SJSA1 (cell line): Measurements from ENCODE around the gene GCSAM. TPM values are rescaled to one million over a fixed set of nuclear protein-coding genes. Genes with fewer than 3 reads are reported as not detected.

Experiments used
- DNase-seq, 2 experiments: peaks; one replicate each; pipeline ENCODE4 v3.0.0-alpha.2; 2015 to 2020; ENCODE audit warnings: low spot score in 2 of 2, low read depth in 1 of 2
- H3K27ac ChIP-seq: fragments of 250-450 bp; sonication (Bioruptor Pico); 2 replicates; pipeline ENCODE4 v1.5.1; 2020; ENCODE audit warnings: mild to moderate bottlenecking, moderate library complexity
- H3K27me3 ChIP-seq: fragments of 250-450 bp; sonication (Bioruptor Pico); replicated peaks from 2 replicates; pipeline ENCODE4 v1.5.1; 2020; ENCODE audit warnings: mild to moderate bottlenecking, moderate library complexity
- H3K36me3 ChIP-seq: fragments of 250-450 bp; sonication (Bioruptor Pico); 2 replicates; pipeline ENCODE4 v1.5.1; 2020; ENCODE audit warnings: mild to moderate bottlenecking
- H3K4me1 ChIP-seq: fragments of 250-450 bp; sonication (Bioruptor Pico); replicated peaks from 2 replicates; pipeline ENCODE4 v1.6.1; 2021; ENCODE audit warnings: mild to moderate bottlenecking
- H3K4me3 ChIP-seq: fragments of 250-450 bp; sonication (Bioruptor Pico); 2 replicates; pipeline ENCODE4 v1.5.1; 2020; ENCODE audit warnings: mild to moderate bottlenecking
- H3K9me3 ChIP-seq: fragments of 250-450 bp; sonication (Bioruptor Pico); replicated peaks from 2 replicates; pipeline ENCODE4 v1.5.1; 2020; ENCODE audit warnings: mild to moderate bottlenecking
- total RNA-seq: library from RNA; depleted of rRNA; stranded (reverse); fragments of >200 nt; shearing (Covaris generic); gene quantifications from 2 replicates; pipeline ENCODE4 v1.2.3, GENCODE V29; 2014

GCSAM gene
- total RNA-seq, 1 experiment from 2014 or later, result not detected

DNA sequence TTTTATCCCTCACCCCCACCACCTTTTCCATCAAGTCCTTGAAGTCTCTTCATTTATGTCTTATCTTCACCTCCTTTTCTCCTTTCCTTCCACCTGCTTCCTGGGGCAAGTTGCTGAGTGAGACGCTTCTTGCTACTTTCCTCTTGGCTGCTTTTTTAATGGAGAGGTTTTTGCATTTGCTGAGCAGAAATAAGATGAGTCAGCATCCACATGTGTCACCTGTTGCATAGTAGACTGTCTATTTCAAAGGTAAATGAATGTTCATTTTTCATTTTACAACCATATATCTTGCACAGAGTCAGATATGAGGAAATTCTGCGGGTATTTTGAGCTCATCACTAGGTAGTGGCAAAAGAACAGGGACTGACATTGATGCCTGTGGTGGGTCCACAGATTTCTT lies 28.3 kb downstream of the GCSAM start:
- no peak for DNase-seq
- Histone ChIP-seq H3K27me3 (no peaks in the 10 kb centered on the region), H3K4me3 (no peak overlapping the region), H3K9me3 (no peaks in the 10 kb centered on the region), H3K4me1 (peaks cover 18% of the 10 kb centered on the region), H3K27ac (no peak overlapping the region), H3K36me3 (peaks cover 65% of the 10 kb centered on the region)

DNA sequence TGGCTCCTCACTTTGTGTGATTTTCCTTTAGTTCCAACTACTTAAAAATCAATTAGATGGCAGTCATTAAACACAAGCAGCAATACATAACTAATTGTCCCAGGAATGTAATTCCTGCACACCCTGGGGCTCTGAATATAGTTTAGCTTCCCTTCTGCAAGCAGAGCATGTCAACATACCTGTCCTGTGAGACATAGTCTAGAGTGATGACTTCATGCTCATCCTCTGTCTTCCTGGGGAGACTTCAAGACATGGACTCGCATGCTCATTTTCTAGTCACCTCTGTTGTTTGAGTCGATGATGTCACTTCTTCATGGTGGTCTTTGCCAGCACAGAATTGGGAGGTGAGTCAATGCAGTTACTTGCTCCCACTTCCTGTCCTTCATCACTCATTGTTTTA lies 31.1 kb downstream of the GCSAM start:
- Histone ChIP-seq H3K36me3 (peaks cover 58% of the 10 kb centered on the region), H3K9me3 (no peaks in the 10 kb centered on the region), H3K4me3 (no peak overlapping the region), H3K27ac (peak overlapping the region; percentile 74), H3K4me1 (peaks cover 30% of the 10 kb centered on the region), H3K27me3 (no peaks in the 10 kb centered on the region)
- DNase-seq, result peak; percentile 86 to 89

DNA sequence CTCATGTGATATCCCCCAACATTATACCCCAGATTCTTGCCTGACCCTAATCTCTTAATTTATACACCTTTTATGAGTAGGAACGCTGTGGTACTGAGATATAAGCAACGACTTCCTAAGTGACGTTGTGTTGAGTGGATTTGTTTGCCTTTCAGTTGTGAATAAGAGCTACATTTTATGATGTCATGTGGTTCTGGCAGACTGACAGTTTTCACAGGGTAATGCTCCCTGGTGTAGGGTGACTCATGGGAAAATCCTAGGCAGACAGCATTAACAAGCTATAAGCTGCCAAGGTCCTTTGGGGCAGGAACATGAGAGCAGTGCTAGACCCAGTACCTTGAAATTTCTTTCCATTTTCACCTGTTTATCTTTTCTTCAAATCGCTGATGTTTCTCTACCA lies 35.7 kb downstream of the GCSAM start:
- Histone ChIP-seq H3K9me3 (no peaks in the 10 kb centered on the region), H3K4me3 (no peak overlapping the region), H3K27ac (peak overlapping the region; percentile 75), H3K36me3 (peaks cover 41% of the 10 kb centered on the region), H3K4me1 (peaks cover 37% of the 10 kb centered on the region), H3K27me3 (no peaks in the 10 kb centered on the region)
- DNase-seq, result peak; percentile 85 to 89

DNA sequence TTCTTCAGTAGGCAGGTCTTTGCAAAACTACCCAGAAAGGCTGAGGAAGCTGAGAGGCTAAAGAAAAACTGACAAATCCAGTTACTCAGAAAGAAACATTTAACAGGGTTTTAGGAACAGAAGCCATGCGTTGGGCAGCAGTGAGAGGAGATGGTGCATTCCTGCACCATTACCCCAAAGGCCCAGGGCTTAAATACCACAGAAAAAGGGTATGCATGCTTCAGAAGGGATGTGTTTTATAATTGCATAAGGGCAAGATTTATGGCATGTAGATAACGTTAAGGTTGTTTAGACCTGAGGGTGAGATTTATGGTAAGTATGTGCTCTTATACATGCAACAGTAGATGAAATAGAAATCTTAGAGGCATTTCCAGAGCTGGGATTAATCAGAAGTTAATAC lies 36.9 kb downstream of the GCSAM start:
- H3K27ac ChIP-seq, result no peak overlapping the region

DNA sequence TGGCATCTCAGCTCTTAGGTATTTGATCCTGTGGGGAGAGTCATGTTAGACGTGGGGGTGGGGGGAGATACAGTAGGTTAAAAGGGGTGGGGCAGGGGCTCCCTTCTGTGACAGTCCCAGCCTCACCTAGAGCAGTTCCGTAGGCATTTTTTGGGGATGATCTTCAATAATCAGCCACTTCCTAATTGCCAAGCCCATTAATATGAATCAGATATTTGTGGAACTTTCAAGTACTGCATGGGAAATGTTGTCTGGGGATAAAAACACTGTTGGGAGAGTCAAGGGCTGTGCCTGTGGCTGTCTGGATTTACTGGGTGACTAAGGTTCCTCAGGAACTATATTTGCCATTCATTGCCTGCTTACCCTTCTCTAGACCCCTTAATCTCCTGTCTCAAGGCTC lies 37.3 kb downstream of the GCSAM start:
- Histone ChIP-seq H3K27me3 (no peaks in the 10 kb centered on the region), H3K4me1 (peaks cover 30% of the 10 kb centered on the region), H3K27ac (no peak overlapping the region), H3K9me3 (no peaks in the 10 kb centered on the region), H3K4me3 (no peak overlapping the region), H3K36me3 (peaks cover 40% of the 10 kb centered on the region)
- no peak for DNase-seq

More for the DNA sequence above, 36.9 kb downstream of the GCSAM start:
- Histone ChIP-seq H3K4me1 (peaks cover 32% of the 10 kb centered on the region), H3K27me3 (no peaks in the 10 kb centered on the region), H3K4me3 (no peak overlapping the region), H3K9me3 (no peaks in the 10 kb centered on the region), H3K36me3 (peaks cover 43% of the 10 kb centered on the region)
- DNase-seq, result no peak

DNA sequence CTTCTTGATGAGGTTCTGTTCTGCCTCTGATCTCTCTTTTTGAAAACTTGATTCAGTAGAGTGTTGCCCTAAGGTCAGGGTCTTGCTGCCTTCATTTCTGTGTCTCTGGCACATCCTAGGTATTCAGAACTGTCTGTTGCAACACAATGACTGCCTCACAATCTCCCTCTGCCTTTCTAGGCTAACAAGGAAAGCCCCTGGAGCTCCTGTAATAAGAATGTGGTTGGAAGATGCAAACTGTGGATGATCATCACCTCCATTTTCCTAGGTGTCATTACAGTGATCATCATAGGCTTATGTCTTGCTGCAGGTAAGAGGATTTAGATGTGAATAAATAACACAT lies 39.9 kb downstream of the GCSAM start:
- H3K9me3 ChIP-seq, result no peaks in the 10 kb centered on the region
- H3K4me1 ChIP-seq, result peaks cover 32% of the 10 kb centered on the region
- H3K36me3 ChIP-seq, result peaks cover 32% of the 10 kb centered on the region
- no peaks in the 10 kb centered on the region for H3K27me3 ChIP-seq
- no peak for DNase-seq
- H3K4me3 ChIP-seq, result no peak overlapping the region
- H3K27ac ChIP-seq, result no peak overlapping the region

DNA sequence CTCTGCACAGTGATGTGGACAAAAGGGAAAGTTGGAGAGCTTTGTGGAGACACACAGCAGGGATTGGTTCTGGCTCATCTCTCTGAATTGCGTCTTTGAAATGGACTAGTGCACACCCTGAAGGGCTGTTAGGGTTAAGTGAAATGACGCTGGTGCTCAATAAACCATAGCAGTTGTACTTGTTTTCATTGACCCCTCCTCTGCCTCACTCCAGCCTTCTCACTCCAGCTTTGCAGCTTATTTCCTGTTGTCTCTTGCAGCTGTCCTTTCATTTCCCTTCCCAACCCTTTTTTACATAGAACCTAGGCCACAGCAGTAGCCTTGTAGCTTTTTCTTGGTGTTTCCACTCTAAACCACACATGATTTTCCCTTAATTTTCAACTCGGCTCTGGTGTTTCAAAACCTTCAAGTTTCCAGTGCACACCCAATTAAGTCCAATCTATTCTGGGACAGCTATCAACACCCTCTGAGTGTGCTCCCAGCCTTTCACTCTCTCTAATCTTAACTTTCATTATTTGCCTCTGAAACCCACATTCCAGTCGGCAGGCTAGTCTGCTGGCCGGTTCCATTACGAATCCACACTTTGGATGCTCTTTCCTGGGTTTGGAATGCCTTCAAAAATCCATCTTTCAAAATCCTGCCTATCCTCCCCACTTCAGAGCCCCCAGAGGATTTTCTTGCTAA lies 40.4 kb downstream of the GCSAM start:
- Histone ChIP-seq H3K4me1 (peaks cover 33% of the 10 kb centered on the region), H3K27ac (0 out of 2 replicates have a peak overlapping the region, but pooled peaks have one; percentile 11), H3K4me3 (no peak overlapping the region), H3K27me3 (no peaks in the 10 kb centered on the region), H3K9me3 (no peaks in the 10 kb centered on the region), H3K36me3 (peaks cover 32% of the 10 kb centered on the region)
- no peak for DNase-seq

DNA sequence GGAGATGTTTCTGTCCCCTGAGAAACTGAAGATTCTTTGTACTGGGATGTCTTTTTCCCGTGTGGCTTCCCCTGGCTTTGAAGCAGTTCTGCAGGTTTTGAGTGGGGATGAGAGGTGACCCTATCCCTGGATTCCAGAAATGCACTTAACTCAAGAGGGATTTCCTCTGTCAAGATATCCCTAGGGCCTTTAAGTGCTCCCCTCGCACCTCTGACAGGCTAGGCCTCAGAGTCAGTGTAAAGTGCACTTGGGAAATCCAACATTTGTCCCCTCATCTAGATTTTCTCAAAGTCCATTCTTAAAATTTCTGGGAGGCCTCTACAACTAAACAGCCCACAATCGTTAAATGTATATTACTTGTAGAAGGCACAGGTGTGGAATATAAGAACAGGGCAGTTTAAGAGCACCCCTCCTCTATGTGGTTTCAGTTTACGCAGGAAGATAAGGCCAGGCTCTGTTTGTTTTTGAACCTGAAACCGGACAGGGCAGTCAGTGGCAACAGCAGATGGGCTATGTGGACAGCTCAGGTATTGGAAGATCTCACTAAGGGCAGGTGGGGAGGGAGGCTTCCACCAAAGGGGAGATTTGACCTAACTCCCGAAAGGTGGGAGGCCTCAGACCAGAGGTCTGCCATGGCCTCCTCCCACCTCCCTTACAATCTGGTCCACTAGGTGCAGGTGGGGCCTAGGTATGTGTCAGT lies 42.0 kb downstream of the GCSAM start:
- Histone ChIP-seq H3K4me3 (no peak overlapping the region), H3K9me3 (no peaks in the 10 kb centered on the region), H3K27me3 (no peaks in the 10 kb centered on the region), H3K27ac (no peak overlapping the region), H3K4me1 (peaks cover 27% of the 10 kb centered on the region), H3K36me3 (peaks cover 28% of the 10 kb centered on the region)
- DNase-seq, result no peak

DNA sequence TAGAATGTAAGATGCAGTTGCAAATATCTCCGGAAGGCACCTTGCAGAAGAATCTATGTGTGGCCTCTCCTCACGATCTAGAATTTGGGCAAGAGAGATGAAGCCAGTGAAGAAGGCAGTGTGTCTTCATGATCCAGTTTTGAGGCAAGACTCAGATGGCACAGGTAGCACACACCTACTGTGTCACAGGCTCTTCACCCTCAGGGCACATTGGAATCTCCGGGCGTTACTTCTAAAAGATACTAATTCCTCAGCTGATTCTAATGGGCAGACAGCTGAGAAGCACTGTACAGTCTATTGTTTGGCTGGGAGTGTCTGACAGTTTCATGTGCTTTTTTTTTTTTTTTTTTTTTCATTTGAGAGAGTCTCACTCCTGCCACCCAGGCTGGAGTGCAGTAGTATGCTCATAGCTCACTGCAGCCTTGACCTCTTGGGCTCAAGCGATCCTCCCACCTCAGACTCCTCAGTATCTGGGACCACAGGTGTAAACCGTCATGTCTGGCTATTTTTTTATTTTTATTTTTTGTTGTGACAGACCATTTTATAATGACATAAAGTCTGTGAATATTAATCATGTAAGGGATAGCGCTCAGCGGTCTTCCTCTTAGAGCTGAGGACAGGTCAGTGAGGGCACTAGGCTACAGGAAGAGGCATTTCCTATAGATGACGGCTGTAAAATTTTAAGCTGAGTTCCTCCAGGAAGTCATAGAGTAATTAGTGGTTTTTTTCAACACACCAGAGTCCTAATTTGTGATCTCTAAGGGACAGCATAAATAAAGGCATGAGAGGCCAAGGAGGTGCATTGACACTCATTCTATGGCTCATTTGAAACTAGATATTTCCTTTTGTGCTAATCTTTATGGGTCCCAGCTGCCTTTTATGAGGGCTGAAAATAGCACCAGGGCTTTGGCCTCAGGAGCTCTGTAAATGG lies 42.8 kb downstream of the GCSAM start:
- Histone ChIP-seq H3K27ac (no peak overlapping the region), H3K9me3 (no peaks in the 10 kb centered on the region), H3K4me1 (peaks cover 34% of the 10 kb centered on the region), H3K36me3 (peaks cover 23% of the 10 kb centered on the region), H3K4me3 (no peak overlapping the region), H3K27me3 (no peaks in the 10 kb centered on the region)
- DNase-seq, result no peak

DNA sequence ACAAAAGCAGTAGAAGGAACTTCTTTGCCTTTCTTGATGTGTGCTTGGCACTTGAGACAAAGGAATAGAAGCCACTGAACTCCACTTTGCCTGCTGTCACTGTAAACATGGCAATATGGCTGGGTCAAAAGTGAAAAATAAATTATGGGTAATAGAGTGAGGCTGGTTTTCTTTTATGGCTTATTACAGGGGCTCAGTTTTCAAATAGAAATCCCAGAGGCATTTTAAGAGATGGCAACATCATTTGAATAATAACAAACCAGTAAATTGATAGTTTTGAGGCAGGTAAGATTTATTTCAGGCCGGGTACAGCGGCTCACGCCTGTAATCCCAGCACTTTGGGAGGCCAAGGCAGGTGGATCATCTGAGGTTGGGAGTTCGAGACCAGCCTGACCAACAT lies 44.1 kb downstream of the GCSAM start:
- no peaks in the 10 kb centered on the region for H3K27me3 ChIP-seq

DNA sequence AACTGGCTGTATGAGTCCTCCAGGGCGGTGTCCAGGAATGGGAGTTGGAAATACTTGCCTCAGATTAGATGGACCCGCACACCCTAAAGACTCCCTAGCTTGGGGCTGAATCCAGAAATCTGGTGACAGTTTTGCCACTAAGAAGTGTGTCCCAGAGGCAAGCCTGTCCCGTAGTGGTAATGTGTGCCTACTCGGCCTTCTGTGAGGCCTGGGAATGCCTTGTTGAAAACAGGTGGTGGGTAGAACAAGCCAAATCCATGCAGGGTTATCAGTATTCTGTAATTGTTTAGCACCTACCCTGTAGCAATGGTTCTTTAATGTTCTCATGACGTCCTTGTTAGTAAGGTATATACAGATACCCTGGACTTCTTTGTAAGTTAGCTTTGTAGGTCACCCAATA lies 45.3 kb downstream of the GCSAM start:
- no peak for DNase-seq
- Histone ChIP-seq H3K9me3 (no peaks in the 10 kb centered on the region), H3K27ac (no peak overlapping the region), H3K4me3 (peak overlapping the region; percentile 62), H3K36me3 (peaks cover 13% of the 10 kb centered on the region), H3K4me1 (peaks cover 30% of the 10 kb centered on the region), H3K27me3 (no peaks in the 10 kb centered on the region)

More for the DNA sequence above, 44.1 kb downstream of the GCSAM start:
- DNase-seq, result no peak
- Histone ChIP-seq H3K9me3 (no peaks in the 10 kb centered on the region), H3K4me1 (peaks cover 34% of the 10 kb centered on the region), H3K27ac (no peak overlapping the region), H3K36me3 (peaks cover 18% of the 10 kb centered on the region), H3K4me3 (no peak overlapping the region)

DNA sequence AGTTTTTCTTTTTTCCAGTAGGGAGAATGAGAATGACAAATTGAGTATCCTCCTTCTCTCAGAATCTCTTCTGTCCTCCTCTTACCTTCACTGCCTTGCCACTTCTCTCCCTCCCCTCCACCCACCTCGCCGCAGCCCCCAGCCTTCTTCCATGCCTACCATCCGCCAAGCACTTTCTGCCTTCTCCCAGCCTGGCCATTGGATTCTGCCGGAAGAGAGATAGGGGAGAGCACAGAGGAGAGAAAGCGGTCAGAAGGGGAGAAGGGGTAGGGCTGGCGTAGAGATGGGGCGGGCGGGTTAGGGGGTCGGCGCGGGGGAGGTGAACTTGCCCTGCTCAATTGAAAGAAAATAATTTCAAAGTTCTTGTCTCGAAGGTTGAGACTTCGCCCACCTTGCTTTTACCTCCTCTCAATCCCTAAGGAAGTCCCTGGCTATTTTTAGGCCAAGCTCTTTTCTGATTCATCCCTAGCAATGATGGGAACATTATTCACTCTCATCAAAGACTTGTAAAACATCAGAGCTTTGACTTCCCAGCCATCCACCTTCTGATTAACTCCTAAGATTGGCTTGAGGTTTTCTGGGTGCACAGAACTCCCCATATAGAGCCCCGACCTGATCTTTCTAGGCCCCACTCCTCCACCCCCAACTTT lies 46.0 kb downstream of the GCSAM start:
- H3K4me3 ChIP-seq, result peak overlapping the region; percentile 62
- no peaks in the 10 kb centered on the region for H3K9me3 ChIP-seq
- peaks cover 11% of the 10 kb centered on the region for H3K36me3 ChIP-seq
- DNase-seq, result no peak
- peak overlapping the region; percentile 77 for H3K27ac ChIP-seq
- H3K27me3 ChIP-seq, result no peaks in the 10 kb centered on the region
- peaks cover 23% of the 10 kb centered on the region for H3K4me1 ChIP-seq

DNA sequence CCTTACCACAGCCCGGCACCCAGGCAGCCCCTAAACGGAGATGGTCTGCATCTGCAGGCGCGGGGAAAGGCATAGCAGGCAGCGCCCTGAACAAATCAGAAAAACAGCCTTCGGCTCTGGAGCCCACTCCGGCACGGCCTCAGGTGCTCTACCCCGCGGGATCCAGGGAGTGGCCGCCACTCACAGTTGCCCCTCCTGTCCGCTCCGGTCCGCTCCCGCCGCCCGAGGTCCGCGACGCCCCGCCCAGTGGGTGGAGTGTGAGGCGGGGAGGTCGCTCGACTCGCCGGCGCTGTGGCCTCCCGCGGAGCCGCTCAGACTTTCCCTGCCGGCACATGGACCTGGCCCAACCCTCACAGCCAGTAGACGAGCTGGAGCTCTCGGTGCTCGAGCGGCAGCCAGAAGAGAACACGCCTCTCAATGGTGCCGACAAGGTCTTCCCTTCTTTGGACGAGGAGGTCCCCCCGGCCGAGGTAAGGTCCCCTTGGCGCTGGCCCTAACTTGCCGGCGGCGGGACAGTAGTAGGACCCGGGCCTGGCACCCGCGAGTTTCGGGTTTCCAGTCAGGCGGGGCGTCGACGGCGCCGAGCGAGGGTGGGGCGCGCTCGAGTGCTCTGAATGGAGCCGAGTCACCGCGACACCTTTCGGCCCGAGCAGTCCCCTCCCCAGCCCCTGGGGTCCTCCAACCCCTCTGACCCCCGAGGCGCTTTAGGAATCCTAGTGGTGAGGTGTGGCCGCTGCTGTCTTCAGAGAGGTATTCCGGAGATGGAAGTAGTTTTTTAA lies 46.8 kb downstream of the GCSAM start, which contains the start of gene C3orf52:
C3orf52 (plus strand) TSS at position 314 of the 779 bp plus-strand sequence; CDS start at position 333, 19 bp downstream.
- H3K27me3 ChIP-seq, result no peaks in the 10 kb centered on the region
- H3K4me1 ChIP-seq, result peaks cover 20% of the 10 kb centered on the region
- H3K4me3 ChIP-seq, result peak within 1 kb of the TSS; percentile 62
- no peaks in the 10 kb centered on the region for H3K9me3 ChIP-seq
- H3K27ac ChIP-seq, result peak within 1 kb of the TSS; percentile 77
- peaks cover 8% of the 10 kb centered on the region for H3K36me3 ChIP-seq
- DNase-seq, result peak; percentile 87 to 89
